ENCODE results near the gene SOHLH1.

- TF ChIP-seq POLR2A (IDR thresholded peaks at IDR 0.05) (no peak), CTCF (IDR thresholded peaks at IDR 0.05) (no peak), POLR2AphosphoS5 (IDR thresholded peaks at IDR 0.05) (no peak), EP300 (IDR thresholded peaks at IDR 0.05) (no peak)
Observed at GRCh38 chr9:135698236-135698635, 1.0 kb downstream of the SOHLH1 start.

Data from upper lobe of left lung (tissue), 4 donors.